Transverse colon (tissue), 4 donors: Measurements from ENCODE around the gene ATOX1.

Experiments
- EP300 ChIP-seq: sonication (generic); formaldehyde crosslinking; IDR thresholded peaks from one replicate; pipeline ENCODE4 v1.6.1; 2017; ENCODE audit warnings: antibody characterized with exemption, low read depth
- POLR2A ChIP-seq: fragments of 450-650 bp; IDR thresholded peaks from one replicate; pipeline ENCODE4 v1.6.1; 2016; ENCODE audit warnings: antibody characterized with exemption, mild to moderate bottlenecking, moderate library complexity
- POLR2AphosphoS5 ChIP-seq, 3 donors: sonication (generic); formaldehyde crosslinking; IDR thresholded peaks; one replicate each; pipeline ENCODE4 v1.6.1; 2016; ENCODE audit warnings: antibody characterized with exemption in 3 of 3
- TF ChIP-seq, protein P1 (sequence below), 5 experiments: fragments of 200-600 bp in 3 of 5; fragments of 450-650 bp in 2 of 5; sonication (generic) in 3 of 5; IDR thresholded peaks; 1 replicate in 2 of 5; 2 replicates in 3 of 5; pipeline ENCODE4 v1.5.1; 2016 to 2017; ENCODE audit warnings: antibody characterized with exemption in 5 of 5, inconsistent platforms in 3 of 5, mild to moderate bottlenecking in 2 of 5, moderate library complexity in 1 of 5

DNA sequence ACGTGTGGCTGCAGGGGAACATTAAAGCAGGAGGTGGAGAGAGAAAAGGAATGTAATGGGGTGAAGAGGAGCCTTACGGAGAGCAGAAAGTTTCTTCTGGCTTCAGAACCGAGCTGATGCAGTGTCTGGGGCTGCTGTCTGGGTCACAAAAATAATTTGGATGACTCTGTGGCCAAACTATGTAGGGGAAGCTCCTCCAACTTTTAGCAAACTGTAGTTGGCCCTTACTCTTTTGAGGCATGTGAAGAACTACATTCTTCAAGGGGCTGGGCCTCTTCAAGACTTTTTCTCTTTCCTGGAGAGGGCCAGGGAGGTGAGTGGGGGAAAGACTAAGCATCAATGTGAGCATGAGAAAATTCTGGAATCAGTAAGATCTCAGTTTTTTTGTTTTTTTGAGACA is 39.8 kb downstream of the ATOX1 start:
- TF ChIP-seq, protein P1, sequence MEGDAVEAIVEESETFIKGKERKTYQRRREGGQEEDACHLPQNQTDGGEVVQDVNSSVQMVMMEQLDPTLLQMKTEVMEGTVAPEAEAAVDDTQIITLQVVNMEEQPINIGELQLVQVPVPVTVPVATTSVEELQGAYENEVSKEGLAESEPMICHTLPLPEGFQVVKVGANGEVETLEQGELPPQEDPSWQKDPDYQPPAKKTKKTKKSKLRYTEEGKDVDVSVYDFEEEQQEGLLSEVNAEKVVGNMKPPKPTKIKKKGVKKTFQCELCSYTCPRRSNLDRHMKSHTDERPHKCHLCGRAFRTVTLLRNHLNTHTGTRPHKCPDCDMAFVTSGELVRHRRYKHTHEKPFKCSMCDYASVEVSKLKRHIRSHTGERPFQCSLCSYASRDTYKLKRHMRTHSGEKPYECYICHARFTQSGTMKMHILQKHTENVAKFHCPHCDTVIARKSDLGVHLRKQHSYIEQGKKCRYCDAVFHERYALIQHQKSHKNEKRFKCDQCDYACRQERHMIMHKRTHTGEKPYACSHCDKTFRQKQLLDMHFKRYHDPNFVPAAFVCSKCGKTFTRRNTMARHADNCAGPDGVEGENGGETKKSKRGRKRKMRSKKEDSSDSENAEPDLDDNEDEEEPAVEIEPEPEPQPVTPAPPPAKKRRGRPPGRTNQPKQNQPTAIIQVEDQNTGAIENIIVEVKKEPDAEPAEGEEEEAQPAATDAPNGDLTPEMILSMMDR (IDR thresholded peaks at IDR 0.05) = no peak
- TF ChIP-seq EP300 (no peak), POLR2A (no peak), POLR2AphosphoS5 (IDR thresholded peaks at IDR 0.05) (no peak)
